ENCODE data around the gene NTSR1.

DNA sequence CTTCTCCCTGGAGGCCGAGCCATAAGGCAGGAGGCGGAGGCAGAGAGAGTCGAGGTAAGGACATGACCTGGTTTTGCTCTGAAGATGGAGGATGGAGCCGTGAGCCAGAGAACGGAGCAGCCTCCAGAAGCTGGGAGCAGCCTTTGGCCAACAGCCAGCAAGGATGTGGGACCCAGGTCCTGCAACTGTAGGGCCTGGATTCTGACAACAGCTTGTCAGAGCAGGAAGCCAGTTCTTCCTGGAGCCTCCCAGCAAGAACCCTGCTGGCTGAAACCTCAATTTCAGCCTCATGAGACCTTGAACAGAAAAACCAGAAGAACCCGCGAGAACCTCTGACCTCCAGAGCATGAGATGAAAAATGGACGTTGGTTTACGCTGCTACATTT is 74.2 kb downstream of the NTSR1 start:
- no peak for TF ChIP-seq EZH2phosphoT487 (IDR thresholded peaks at IDR 0.05; ENCODE audit: borderline replicate concordance, low read length)
- TF ChIP-seq, protein P1, sequence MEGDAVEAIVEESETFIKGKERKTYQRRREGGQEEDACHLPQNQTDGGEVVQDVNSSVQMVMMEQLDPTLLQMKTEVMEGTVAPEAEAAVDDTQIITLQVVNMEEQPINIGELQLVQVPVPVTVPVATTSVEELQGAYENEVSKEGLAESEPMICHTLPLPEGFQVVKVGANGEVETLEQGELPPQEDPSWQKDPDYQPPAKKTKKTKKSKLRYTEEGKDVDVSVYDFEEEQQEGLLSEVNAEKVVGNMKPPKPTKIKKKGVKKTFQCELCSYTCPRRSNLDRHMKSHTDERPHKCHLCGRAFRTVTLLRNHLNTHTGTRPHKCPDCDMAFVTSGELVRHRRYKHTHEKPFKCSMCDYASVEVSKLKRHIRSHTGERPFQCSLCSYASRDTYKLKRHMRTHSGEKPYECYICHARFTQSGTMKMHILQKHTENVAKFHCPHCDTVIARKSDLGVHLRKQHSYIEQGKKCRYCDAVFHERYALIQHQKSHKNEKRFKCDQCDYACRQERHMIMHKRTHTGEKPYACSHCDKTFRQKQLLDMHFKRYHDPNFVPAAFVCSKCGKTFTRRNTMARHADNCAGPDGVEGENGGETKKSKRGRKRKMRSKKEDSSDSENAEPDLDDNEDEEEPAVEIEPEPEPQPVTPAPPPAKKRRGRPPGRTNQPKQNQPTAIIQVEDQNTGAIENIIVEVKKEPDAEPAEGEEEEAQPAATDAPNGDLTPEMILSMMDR (IDR thresholded peaks at IDR 0.05; ENCODE audit: low read depth, low read length, poor library complexity, severe bottlenecking), result no peak

Measured in DOHH2 (cell line).